T follicular helper cell (primary cell): ENCODE data around the gene GATA6.
"Not testable (repeated sequence)": the region's sequence is repeated elsewhere in the genome, so short reads cannot be mapped to it uniquely, and the experiment has no call there.

Source experiments
- DNase-seq: peaks from one replicate; pipeline ENCODE4 v3.0.0-alpha.2; 2020; ENCODE audit warnings: low read depth

GATA6 gene

DNA sequence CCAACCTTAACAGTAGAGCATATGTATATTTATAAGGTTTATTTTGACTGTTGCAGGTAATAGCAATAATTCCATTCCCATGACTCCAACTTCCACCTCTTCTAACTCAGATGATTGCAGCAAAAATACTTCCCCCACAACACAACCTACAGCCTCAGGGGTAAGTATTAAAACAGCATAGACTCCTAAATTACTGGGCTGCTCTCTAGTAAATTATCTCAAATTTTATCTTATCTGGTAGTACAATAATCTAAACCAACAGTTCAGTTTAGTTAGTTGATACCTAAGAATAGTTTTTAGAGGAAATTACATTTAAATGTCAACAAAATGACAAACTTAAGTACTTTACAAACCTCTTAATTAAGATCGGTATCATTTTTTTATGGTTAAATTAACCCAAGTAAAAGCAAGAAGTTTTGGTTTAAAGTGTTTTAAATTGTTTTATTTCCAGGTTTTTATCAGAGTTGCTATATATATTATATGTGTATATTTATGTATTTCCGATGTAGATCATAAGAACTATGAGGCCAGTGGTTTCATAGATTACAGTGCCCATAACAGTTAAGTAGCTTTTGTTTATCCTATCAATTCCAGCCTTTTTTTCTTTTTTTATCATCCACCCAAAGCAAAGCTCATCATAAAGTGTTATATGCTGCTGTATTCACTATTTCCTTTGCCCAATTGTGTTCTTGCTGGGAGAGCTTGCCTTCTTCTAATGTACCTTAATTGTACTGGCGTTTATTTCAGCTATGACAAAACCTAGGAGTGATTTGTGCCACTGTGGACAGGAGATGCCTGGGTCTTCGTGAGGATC lies 13.7 kb downstream of the GATA6 start:
- no peak for DNase-seq

- no peak for DNase-seq
Measured at GRCh38 chr18:22183698-22184170, 14.3 kb downstream of the GATA6 start.

DNA sequence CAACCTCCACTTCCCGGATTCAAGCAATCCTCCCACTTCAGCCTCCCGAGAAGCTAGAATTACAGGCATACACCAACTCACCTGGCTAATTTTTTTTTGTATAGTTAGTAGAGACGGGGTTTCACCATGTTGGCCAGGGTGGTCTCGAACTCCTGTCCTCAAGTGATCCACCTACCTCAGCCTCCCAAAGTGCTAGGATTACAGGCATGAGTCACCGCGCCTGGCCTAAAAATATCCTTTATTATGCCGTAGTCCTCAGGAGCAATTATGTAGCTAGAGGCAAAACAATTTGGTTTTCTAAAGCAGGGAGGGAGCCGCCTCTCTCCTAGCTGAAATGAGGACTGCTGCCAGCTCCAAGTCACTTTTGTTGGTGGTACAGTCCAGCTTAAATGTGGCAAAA lies 15.2 kb downstream of the GATA6 start:
- not testable (repeated sequence) for DNase-seq

GRCh38 chr18:22185273-22185672 lies 15.9 kb downstream of the GATA6 start:
- no peak for DNase-seq

DNA sequence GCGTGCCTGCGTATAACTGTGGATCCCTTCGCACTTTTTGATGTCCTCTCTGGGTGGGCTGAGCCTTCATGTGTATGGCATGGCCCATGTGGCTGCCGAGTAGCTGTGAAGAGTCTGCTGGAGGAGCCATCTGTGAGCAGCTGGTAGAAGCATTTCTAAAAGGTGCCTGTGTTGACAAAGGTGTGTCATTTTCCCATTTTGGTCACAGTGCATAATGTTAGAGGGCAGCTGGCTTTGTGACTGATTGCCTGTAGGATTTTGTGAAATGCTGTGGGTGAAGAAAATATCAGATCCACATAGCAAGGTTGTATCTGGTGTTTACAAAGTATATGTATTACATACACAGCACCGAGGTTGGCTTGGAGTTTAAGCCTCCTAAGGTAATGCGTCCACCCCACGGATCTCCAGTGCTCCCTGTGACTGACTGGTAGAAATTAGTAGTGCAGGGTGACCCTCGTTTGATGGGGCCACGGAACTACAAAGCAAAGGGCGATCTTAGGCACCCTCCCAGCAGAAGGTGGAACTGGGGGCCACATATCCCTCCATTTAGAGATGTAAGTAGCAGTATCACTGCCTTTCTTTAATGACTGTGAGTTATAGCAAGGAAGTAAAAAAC lies 16.5 kb downstream of the GATA6 start:
- DNase-seq, result no peak

DNA sequence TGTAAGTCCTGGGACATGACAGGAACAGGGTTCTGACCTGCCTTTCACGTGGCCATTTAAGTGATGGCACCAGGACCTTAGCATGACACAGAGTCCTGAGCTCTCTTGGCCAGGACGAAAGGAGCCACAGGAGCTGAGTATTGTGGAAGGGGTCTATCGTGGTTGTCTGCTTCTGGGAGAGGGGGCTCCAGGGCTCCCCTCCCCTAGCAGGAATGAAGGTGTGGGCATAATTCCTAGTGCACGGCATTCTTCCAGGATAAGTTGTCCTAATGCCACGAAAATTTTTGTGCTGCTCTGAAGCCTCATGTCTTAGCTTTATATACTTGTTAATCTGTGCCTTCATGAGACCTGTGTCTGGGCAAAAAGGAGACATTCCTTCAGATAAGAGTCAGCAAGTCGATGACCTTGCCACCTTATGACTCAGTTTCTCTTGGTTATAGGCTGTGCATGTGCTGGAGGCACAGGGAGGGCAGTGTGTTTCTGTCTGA lies 17.1 kb downstream of the GATA6 start:
- no peak for DNase-seq

DNA sequence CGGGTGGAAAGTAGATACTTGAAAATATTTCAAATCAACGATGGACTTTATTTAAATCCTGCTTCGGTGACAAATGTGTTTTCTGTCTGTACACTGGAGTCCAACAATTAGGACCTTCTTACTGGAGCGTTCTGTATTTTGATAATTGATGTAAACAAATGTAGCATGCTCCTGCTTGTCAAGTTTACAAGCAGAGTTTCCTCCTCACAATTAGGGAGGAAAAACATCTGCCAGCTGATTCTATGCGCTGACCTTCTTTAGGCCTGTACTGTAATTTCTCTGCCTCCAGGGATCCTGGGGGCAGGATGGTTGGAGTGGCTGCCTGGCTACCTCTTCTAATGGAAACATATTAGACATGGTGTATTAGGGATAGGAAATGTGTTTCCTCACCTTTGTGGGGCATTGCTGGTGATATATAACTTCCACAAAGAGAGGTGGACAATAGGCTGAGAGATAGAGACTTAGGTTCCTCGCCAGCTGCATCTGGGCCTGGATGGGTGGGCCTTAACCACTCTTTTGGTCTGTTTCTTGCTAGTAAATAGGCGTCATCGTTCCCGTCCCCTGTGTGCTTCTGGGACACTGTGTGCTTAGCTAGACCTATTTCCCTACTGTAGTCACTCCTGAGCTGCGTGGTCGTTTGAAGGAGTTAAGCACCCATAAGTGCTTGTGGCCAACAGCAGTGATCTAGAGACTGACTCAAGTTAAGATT lies 19.3 kb downstream of the GATA6 start:
- DNase-seq, result no peak

- no peak for DNase-seq
Measured at GRCh38 chr18:22189449-22190166, 20.2 kb downstream of the GATA6 start.

GRCh38 chr18:22191346-22191695 lies 21.9 kb downstream of the GATA6 start:
- DNase-seq, result no peak

DNA sequence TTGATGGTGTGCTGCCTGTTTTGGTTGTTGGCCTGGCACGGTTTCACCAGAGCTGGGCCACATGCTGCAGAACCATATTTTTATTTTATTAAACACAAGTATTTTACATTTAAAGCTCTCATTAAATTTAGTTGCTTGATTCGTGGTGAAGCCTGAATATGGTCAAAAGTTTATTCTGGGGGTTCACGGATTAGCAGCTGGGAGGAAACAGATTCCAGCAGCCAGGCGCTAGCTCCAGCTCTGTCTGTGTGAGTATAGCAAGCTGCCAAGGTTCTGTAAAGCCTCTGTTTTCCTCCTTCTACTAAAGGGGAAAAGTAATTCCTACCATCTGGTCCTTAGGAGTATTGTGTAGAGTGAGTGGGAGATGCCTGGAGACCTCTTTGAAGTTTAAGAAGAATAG lies 22.5 kb downstream of the GATA6 start:
- no peak for DNase-seq

GRCh38 chr18:22193466-22193865 lies 24.1 kb downstream of the GATA6 start:
- DNase-seq, result no peak

DNA sequence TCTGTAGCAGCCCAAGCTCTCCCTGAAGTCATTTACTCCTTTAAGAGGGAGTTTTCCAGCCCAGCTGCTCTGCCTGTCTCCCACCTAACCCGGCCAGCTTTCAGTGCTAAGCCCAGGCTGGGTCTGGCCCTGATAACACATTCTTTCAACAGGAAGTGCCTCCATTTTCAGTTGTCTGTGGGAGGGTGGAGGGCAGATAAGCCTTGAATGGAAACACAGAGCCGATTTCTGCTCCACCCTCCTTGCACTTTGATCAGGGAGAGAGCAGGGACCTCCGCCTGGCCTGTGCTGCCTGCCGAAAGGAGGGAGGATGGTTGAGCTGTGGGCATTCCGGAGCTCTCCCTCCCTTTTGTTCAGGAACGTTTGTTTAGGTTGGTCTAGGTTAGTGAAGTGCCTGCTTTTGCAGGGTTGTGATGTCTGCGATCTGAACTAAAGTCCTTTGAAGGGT lies 24.8 kb downstream of the GATA6 start:
- no peak for DNase-seq

DNA sequence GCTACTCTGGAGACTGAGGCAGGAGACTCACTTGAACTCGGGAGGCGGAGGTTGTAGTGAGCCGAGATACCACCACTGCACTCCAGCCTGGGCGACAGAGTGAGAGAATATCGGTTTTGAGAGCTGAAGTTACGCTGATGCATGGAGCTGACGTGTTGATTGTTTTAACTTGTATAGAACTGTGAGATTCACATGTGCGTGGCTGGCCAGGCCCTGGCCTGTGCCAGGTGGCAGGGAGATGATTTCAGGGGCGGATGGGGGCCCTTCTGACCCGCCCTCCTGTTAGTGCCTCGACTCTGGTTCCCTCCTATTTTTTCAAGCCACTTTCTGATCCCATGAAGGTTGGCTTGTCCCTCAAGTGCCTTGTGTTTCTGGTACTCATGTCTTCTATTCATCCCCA lies 25.7 kb downstream of the GATA6 start:
- no peak for DNase-seq

GRCh38 chr18:22196943-22197342 lies 27.6 kb downstream of the GATA6 start:
- not testable (repeated sequence) for DNase-seq

GRCh38 chr18:22197668-22198067 lies 28.3 kb downstream of the GATA6 start:
- no peak for DNase-seq

GRCh38 chr18:22198163-22198562 lies 28.8 kb downstream of the GATA6 start:
- no peak for DNase-seq

DNA sequence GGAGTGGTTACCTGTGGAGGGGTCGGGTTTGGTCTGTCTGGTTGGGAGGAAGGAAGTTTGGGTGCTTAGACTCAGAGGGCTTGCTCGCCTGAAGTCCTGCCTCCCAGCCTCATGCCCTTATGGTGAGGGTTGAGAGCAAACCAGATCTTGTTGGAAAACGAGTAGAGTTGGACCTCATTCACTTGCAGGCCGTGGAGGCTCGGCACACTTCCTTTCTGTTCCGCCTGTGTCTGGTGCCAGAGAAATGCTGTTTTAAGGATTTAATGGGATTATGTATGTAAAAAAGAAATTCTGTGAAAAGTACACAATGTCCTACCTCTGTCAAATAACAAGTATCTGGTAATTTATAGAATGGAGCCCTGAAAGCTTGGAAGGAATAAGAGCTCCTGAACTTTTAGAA lies 29.6 kb downstream of the GATA6 start:
- DNase-seq, result no peak

GRCh38 chr18:22200611-22201225 lies 31.3 kb downstream of the GATA6 start:
- DNase-seq, result no peak

DNA sequence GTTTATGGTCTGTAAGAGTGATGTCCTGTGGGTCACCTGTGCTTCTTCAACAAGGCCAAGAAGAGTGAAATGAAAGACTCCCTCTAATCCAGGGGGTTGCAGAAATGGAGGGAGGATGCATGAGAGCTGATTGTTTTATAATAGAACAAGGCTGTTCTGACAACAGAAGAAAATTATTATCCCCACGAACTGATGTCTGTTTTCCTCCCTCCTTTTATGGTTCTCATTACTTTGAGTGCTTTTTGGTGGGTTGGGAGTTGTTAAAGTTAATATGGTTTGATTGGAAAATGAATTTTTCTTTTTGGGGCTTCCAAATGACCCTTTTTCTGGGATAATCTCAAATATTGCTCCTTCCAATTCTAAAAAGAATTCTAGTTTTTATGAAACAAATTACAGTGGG lies 33.6 kb downstream of the GATA6 start:
- no peak for DNase-seq

GRCh38 chr18:22203536-22204213 lies 34.3 kb downstream of the GATA6 start:
- no peak for DNase-seq

GRCh38 chr18:22204214-22204536 lies 34.8 kb downstream of the GATA6 start:
- DNase-seq, result no peak
